ENCODE results near the gene SCMH1. TPM values are rescaled to one million over a fixed set of nuclear protein-coding genes. Genes with fewer than 3 reads are reported as not detected.

The SCMH1 gene
- total RNA-seq, 1 donor from 2014 or later, result 42.4 TPM

Other genes with a start within 250 kb of the SCMH1 start
- gene SLFNL1, start 220.6 kb downstream of the SCMH1 start, total RNA-seq, result 0.60 TPM
- 10.0 TPM for gene FOXO6, start 119.1 kb upstream of the SCMH1 start, total RNA-seq
- gene EDN2, start 242.4 kb upstream of the SCMH1 start, total RNA-seq, result 0.83 TPM

All from mucosa of gallbladder (tissue), 1 donor.